Nephron (organoid): Measurements from ENCODE around the gene JMJD8.

ENCODE experiments used
- H3K27ac Mint-ChIP-seq, 3 experiments: 2 replicates each; pipeline ENCODE4 v1.8.0; 2020; ENCODE audit warnings: mixed read lengths in 3 of 3, mild to moderate bottlenecking in 2 of 3, moderate library complexity in 1 of 3
- H3K27me3 Mint-ChIP-seq: 2 replicates; pipeline ENCODE4 v1.8.0; 2021; ENCODE audit warnings: low read depth, mild to moderate bottlenecking, moderate library complexity, mixed read lengths
- H3K36me3 Mint-ChIP-seq: 2 replicates; pipeline ENCODE4 v1.8.0; 2020; ENCODE audit warnings: low read depth, mixed read lengths
- H3K4me1 Mint-ChIP-seq: 2 replicates; pipeline ENCODE4 v1.8.0; 2020; ENCODE audit warnings: mixed read lengths
- H3K4me3 Mint-ChIP-seq, 3 experiments: 2 replicates each; pipeline ENCODE4 v1.8.0; 2020; ENCODE audit warnings: mild to moderate bottlenecking in 3 of 3, mixed read lengths in 3 of 3, moderate library complexity in 2 of 3
- H3K9me3 Mint-ChIP-seq: 2 replicates; pipeline ENCODE4 v1.8.0; 2020; ENCODE audit warnings: mixed read lengths
- TF ChIP-seq, protein P1 (sequence below), 3 experiments: fragments of 200-600 bp; sonication (generic); IDR thresholded peaks; one replicate each; pipeline ENCODE4 v1.5.0; 2021; ENCODE audit warnings: antibody characterized with exemption in 3 of 3; ENCODE audit not compliant: unreplicated experiment in 3 of 3

Gene JMJD8

DNA sequence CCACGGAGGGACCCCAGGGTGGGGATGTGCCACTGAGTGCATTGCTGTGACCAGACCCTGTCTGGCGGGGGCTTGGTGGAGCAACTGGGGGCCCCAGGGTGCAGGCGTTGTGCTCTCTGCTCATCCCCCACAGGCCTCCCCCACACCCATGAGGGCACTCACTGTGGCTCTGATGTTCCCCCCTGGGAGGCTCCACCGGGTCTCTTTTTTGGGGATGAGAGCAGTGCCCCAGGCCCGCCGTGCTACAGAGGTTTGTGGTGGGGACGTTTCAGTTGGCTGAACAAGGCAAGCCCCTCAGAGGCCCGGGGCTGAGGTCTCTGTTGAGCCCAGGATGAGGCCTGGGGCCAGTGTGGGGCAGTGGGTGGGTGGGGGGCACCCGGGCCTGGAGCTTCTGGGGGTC lies 39.6 kb upstream of the JMJD8 start:
- H3K27me3 Mint-ChIP-seq, result peaks cover 12% of the 10 kb centered on the region
- no peak overlapping the region for H3K27ac Mint-ChIP-seq
- no peak overlapping the region for H3K4me3 Mint-ChIP-seq
- TF ChIP-seq, protein P1, sequence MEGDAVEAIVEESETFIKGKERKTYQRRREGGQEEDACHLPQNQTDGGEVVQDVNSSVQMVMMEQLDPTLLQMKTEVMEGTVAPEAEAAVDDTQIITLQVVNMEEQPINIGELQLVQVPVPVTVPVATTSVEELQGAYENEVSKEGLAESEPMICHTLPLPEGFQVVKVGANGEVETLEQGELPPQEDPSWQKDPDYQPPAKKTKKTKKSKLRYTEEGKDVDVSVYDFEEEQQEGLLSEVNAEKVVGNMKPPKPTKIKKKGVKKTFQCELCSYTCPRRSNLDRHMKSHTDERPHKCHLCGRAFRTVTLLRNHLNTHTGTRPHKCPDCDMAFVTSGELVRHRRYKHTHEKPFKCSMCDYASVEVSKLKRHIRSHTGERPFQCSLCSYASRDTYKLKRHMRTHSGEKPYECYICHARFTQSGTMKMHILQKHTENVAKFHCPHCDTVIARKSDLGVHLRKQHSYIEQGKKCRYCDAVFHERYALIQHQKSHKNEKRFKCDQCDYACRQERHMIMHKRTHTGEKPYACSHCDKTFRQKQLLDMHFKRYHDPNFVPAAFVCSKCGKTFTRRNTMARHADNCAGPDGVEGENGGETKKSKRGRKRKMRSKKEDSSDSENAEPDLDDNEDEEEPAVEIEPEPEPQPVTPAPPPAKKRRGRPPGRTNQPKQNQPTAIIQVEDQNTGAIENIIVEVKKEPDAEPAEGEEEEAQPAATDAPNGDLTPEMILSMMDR (IDR thresholded peaks at IDR 0.05; ENCODE audit: unreplicated experiment in 3 of 3), result no peak
- H3K9me3 Mint-ChIP-seq, result no peaks in the 10 kb centered on the region
- no peaks in the 10 kb centered on the region for H3K36me3 Mint-ChIP-seq
- H3K4me1 Mint-ChIP-seq, result peaks cover 11% of the 10 kb centered on the region

DNA sequence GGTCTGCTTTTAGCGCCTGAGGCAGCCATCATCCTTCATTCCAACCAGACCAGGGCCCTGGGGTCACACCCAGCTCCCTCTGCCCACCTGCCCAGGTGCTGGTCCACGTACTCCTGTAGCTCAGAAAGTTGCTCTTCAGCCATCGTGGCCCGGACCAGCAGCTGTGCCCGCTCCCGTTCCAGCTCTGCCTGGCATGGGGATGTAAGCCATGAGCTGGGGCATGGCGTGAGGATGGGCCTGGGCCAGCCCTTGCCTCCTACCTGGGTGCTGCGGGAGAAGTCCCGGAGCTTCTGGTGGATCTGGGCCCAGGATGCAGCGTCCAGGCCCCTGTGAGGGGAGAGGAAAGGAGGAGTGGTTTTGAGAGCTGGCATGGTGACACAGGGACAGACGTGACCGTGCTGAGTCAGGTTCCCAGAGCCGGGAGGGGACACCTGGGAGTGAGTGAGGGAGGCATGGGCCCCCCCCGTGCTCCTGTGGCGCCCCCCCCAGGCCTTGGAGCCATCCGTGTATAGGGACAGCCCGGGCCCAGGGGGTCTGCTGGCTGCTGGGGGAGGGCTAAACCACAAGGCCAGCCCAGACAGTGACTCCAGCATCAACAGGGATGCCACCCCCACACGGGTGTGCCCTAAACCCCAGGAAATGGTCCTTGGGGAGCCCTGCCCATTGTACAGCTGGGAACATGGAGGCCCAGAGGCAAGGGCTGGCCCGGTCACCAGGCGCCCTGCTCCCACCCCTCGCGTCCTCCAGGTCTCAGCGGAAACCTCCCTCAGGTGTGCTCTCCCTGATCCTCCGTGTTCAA lies 38.9 kb upstream of the JMJD8 start:
- Mint-ChIP-seq H3K4me1 (peaks cover 11% of the 10 kb centered on the region), H3K4me3 (peak overlapping the region; percentile 66 to 72 (median 70)), H3K36me3 (no peaks in the 10 kb centered on the region), H3K27ac (no peak overlapping the region), H3K27me3 (peaks cover 14% of the 10 kb centered on the region), H3K9me3 (no peaks in the 10 kb centered on the region)
- TF ChIP-seq, protein P1 (IDR thresholded peaks at IDR 0.05; ENCODE audit: unreplicated experiment in 3 of 3), result no peak

DNA sequence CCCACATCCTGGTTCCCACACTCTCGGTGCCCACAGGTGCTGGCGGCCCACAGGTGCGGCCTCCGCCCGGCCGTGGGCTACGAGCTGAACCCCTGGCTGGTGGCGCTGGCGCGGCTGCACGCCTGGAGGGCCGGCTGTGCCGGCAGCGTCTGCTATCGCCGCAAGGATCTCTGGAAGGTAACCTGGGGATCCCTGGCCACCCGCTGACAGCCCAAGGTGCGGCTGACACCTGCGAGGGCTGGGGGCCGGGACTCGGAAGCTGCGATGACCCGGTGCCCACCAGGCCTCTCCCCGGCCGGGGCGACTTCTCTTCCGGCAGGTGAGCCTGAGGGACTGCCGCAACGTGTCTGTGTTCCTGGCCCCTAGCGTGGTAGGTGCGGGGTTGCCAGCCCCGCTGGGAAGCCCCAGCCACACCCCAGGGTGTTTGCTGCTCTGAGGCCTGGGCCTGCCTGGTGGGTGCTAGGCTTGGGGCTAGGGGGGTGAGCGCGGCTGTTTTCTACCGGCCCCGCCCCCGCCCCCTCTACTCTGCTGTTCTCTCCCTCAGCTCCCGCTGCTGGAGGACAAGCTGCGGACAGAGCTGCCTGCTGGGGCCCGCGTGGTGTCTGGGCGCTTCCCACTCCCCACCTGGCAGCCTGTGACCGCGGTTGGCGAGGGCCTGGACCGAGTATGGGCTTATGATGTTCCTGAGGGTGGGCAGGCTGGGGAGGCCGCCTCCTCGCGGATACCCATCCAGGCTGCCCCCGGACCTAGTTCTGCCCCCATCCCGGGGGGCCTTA lies 37.8 kb upstream of the JMJD8 start:
- TF ChIP-seq, protein P1 (IDR thresholded peaks at IDR 0.05; ENCODE audit: unreplicated experiment in 3 of 3), result no peak
- peak overlapping the region; percentile 70 to 72 (median 70) for H3K4me3 Mint-ChIP-seq
- H3K9me3 Mint-ChIP-seq, result no peaks in the 10 kb centered on the region
- no peak overlapping the region for H3K27ac Mint-ChIP-seq
- peaks cover 14% of the 10 kb centered on the region for H3K27me3 Mint-ChIP-seq
- H3K4me1 Mint-ChIP-seq, result peaks cover 11% of the 10 kb centered on the region
- no peaks in the 10 kb centered on the region for H3K36me3 Mint-ChIP-seq

DNA sequence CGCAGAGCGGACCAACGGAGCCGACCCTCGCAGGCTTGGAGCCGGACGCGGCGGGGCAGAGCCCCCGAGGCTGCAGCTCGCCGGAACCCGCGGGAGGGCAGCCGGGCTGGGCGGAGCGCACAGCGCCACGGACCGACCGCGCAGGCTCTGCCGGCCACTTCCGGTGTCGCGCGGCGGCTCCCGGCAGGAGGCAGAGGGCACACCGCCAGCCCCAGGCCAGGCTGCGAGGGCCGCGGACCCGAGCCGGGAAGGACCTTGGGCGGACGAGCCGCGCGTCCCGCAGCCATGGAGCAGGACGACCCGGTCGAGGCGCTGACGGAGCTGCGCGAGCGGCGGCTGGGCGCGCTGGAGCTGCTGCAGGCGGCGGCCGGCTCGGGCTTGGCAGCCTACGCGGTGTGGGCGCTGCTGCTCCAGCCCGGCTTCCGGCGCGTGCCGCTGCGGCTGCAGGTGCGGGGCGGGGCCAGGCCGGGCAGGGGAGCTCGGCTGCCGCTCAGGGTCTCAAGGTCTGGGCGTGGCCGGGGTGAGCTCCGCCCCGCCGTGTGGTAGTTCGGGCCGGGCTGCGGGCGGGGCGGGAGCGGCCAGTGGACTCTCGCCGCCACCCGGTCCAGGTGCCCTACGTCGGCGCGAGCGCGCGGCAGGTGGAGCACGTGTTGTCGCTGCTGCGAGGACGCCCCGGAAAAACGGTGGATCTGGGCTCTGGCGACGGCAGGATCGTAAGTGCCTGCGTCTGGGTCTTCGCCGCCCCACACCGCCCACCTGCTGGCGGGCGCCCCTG lies 37.0 kb upstream of the JMJD8 start, which contains the start of gene ANTKMT:
Gene ANTKMT, plus strand, starts transcription at position 157 of the 775 bp plus-strand sequence. Its CDS starts 129 bp downstream, at position 286.
- Mint-ChIP-seq H3K9me3 (no peaks in the 10 kb centered on the region), H3K4me3 (peak within 1 kb of the TSS; percentile 84 to 90 (median 88)), H3K27ac (peak within 1 kb of the TSS; percentile 88 to 94 (median 90)), H3K36me3 (no peaks in the 10 kb centered on the region), H3K4me1 (peaks cover 11% of the 10 kb centered on the region), H3K27me3 (peaks cover 12% of the 10 kb centered on the region)
- TF ChIP-seq, protein P1 (IDR thresholded peaks at IDR 0.05; ENCODE audit: unreplicated experiment in 3 of 3), result no peak

DNA sequence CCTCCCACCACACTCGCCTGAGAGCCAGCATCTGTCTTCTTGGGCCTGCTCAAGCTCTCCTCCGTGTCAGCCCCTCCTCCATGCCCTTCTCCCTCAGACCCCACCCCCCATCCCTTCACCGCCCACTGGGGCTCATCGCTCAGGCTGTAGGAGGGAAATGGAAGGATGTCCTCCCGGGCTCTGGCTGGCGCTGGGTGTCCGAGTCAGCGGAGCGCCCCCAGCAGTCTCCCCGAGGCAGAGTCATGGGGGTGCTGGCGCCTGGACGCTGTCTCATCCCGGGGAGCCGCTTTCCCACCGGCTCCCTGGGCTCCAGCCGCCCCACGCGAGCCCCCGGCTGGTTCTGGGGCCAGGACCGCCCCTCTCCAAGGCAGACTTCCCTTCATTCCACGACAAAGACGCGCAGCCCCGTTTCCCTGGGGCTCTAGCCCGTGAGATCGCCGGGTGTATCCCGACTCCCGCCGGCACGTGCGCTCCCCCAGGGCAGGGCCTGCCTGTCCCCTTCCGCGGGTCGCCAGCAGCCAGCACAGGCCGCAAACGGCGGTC lies 36.4 kb upstream of the JMJD8 start:
- TF ChIP-seq, protein P1 (IDR thresholded peaks at IDR 0.05; ENCODE audit: unreplicated experiment in 3 of 3), result no peak
- H3K4me1 Mint-ChIP-seq, result peaks cover 11% of the 10 kb centered on the region
- peaks cover 12% of the 10 kb centered on the region for H3K27me3 Mint-ChIP-seq
- H3K27ac Mint-ChIP-seq, result peak overlapping the region; percentile 88 to 94 (median 90)
- H3K36me3 Mint-ChIP-seq, result no peaks in the 10 kb centered on the region
- peak overlapping the region; percentile 84 to 90 (median 88) for H3K4me3 Mint-ChIP-seq
- no peaks in the 10 kb centered on the region for H3K9me3 Mint-ChIP-seq
